NCI-H2081 treated with DMSO at 0.1 percent for 48 hours (cell line): ENCODE measurements around the gene CDKAL1.
"Not testable (repeated sequence)": the region's sequence is repeated elsewhere in the genome, so short reads cannot be mapped to it uniquely, and the experiment has no call there.

ENCODE experiments used
- DNase-seq: peaks from one replicate; lab custom pipeline; 2025; lab: John Stamatoyannopoulos, UW

CDKAL1 gene

GRCh38 chr6:21074484-21074883, 540.2 kb downstream of the CDKAL1 start:
- DNase-seq, result no peak

GRCh38 chr6:21075986-21076385, 541.7 kb downstream of the CDKAL1 start:
- no peak for DNase-seq

GRCh38 chr6:21078497-21078896, 544.2 kb downstream of the CDKAL1 start:
- no peak for DNase-seq

- no peak for DNase-seq
Observed at GRCh38 chr6:21079468-21080048, 545.3 kb downstream of the CDKAL1 start.

GRCh38 chr6:21080221-21080620, 546.0 kb downstream of the CDKAL1 start:
- DNase-seq, result no peak

- no peak for DNase-seq
Observed at GRCh38 chr6:21082091-21082490, 547.8 kb downstream of the CDKAL1 start.

GRCh38 chr6:21083708-21084107, 549.5 kb downstream of the CDKAL1 start:
- no peak for DNase-seq

- no peak for DNase-seq
Observed at GRCh38 chr6:21084656-21085055, 550.4 kb downstream of the CDKAL1 start.

GRCh38 chr6:21085211-21085610, 551.0 kb downstream of the CDKAL1 start:
- no peak for DNase-seq

- DNase-seq, result no peak
Observed at GRCh38 chr6:21085643-21086042, 551.4 kb downstream of the CDKAL1 start.

GRCh38 chr6:21087188-21087587, 552.9 kb downstream of the CDKAL1 start:
- no peak for DNase-seq

- DNase-seq, result no peak
Observed at GRCh38 chr6:21091411-21091810, 557.2 kb downstream of the CDKAL1 start.

GRCh38 chr6:21092231-21092772, 558.0 kb downstream of the CDKAL1 start:
- not testable (repeated sequence) for DNase-seq

- no peak for DNase-seq
Observed at GRCh38 chr6:21095462-21095861, 561.2 kb downstream of the CDKAL1 start.

- no peak for DNase-seq
Observed at GRCh38 chr6:21098134-21098533, 563.9 kb downstream of the CDKAL1 start.

GRCh38 chr6:21098744-21099143, 564.5 kb downstream of the CDKAL1 start:
- DNase-seq, result peak; percentile 16

GRCh38 chr6:21099338-21100314, 565.4 kb downstream of the CDKAL1 start:
- DNase-seq, result no peak

- no peak for DNase-seq
Observed at GRCh38 chr6:21100991-21101390, 566.7 kb downstream of the CDKAL1 start.

GRCh38 chr6:21101694-21102093, 567.4 kb downstream of the CDKAL1 start:
- DNase-seq, result no peak

GRCh38 chr6:21102201-21102600, 567.9 kb downstream of the CDKAL1 start:
- no peak for DNase-seq

- no peak for DNase-seq
Observed at GRCh38 chr6:21102624-21103023, 568.4 kb downstream of the CDKAL1 start.

GRCh38 chr6:21103626-21104224, 569.5 kb downstream of the CDKAL1 start:
- DNase-seq, result no peak

- DNase-seq, result no peak
Observed at GRCh38 chr6:21104288-21104687, 570.0 kb downstream of the CDKAL1 start.
